HG02852 (cell line): Measurements from ENCODE around the gene CGNL1.

Experiments used
- ATAC-seq: cut with Tn5 transposase; IDR thresholded peaks from one replicate; pipeline ENCODE4 v1.9.1; 2021; ENCODE audit warnings: mild to moderate bottlenecking, moderate library complexity; ENCODE audit not compliant: unreplicated experiment

CGNL1 gene

DNA sequence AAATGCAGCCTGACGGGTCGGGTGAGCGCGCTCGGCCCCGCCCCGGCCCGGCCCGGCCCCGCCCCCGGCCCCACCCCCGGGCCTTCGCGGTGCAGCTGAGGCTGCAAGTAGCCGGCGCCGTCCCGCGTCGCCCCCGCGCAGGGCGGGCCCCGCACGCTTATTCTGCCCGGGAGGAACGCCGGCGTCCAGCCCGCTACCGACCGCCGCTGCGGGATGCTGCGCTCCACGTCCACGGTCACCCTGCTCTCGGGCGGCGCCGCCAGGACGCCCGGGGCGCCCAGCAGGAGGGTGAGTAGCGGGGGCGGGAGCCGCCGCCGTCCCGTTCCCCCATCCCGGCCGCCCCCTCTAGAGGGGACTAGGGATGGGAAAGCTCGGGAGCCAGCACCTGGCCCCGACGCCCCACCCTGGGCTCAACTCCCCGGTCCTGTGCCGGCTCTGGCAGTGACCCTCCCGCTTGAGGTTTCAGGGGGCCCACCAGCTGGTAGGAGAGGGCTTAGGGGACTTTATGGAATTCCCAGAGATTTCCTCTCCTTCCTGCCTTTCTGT lies 215.6 kb downstream of the CGNL1 start, which contains the start of gene MYZAP:
MYZAP (plus strand) TSS at position 83 of the 546 bp plus-strand sequence; CDS start at position 214, 131 bp downstream.
- no peak for ATAC-seq

DNA sequence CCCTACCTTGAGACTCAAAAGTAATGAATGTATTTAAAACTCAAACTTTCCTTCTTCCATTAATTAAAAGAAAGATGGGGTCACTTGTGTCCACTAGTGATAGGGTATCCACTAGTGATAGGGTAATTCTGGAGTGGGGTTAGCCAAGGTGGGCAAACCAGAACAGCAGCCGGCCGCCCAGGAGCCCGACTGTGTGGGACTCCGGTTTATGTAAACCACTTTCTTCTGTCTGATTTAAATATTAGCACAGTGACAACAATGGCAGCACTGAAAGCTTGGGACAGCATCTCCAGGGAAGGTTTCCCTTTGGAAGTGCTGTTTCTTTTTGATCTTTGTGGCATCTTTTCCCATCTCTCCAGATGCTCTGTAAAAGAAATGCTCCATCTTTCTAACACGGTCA lies 216.1 kb downstream of the CGNL1 start:
- ATAC-seq, result no peak

DNA sequence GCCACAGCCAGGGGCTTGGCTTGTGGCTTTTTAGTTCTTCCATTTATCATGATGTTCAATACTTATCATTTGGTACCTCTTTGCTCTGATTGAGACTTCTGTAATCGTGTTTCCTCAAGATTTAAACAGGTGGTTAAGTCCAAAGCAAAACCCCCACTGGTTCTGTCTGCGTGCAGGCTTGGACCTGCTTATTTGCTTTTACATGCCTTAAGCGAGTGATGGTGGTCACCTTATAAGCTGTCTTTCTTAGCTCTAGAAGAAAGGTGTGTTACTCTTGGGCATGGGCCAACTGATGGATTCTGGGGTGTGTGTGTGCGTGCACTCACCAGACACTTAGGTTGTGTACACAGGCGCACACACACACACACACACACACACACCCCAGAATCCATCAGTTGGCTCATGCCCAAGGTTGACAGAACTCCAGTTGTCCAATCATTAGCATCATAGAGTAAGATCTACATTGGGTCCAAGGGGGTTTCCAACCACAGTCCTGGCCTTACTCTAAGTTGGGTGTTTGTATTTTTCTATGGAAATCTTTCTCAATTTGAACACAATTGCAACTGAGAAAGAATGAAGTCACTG lies 216.6 kb downstream of the CGNL1 start:
- no peak for ATAC-seq

DNA sequence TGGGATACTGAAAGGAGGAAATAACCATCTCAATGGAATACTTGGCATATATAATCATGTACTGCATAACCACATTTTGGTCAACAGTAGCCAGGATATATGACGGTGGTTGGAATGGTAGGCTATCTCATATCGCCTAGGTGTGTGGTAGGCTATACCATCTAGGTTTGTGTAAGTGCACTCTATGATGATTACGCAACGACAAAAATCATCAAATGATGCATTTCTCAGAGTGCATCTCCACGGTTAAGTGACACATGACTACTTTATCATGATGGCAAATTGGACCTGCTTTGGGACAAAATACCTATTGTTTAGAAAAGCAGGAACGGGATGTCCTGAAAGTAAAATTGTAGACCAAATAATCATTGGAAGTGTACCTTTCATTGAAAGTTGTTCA lies 218.2 kb downstream of the CGNL1 start:
- ATAC-seq, result no peak

DNA sequence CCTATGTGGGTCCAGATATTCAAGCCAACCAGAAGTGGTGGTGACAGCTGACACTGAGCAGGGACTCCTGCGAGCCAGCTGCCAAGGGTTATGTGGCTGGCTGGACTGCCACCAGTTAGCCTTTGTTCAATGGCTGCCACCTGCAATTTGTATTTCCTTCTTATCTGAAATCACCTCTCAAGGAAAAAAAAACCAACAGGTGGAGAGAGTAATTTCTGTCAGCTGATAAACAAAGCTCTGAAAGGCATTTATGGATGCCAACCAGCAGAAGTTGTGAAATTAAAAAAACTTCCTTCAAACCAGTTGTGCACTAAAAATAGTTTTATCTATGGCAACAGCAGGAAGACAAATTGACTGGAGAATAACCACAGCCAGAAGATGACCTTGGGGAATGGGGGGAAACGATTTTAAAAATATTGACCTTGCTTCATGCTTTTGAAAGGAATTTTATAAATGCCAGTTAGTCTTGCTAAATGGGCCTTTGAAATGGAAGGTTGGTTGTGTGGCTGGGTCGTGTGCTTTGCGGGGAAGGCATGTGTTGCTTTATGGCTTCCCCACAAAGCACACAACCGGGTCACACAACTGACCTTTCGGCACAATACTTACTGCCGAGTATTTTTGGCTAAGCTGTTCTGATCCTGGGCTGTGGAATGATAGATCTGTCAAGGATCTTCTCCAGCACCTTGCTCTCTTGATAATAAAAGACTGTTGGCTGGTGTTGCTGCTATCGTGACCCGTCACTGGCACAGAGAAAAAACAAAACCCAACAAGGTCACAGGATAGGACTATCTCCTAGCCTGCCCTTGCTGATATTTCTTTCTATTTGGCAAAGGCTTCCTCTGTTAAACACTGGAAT lies 218.9 kb downstream of the CGNL1 start:
- no peak for ATAC-seq

DNA sequence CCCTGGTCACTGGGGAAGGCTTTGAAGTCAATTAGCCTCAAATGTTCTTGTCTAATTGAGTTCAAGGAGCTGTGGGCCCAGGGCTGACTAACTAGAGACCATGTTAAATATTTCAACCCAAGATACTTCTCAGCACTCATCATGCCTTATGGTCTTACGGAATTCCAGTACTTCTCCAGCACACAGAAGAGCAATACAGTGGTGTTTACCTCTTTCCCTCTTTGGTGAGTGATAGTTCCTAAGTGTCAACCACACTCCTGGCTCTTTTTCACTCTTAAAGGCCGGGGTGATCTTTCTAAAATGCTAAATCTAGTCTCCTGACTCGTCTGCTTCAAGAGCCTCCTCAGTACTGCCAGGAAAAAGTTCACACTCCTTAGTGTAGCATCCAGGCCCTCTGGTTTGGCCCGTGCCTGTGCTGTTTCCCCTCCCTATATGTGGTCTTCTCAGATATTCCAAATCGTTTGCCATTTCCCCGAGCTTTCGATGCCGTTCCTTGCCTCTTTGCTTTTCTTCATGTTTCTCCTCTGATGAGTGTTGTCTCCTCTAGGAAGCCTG lies 220.1 kb downstream of the CGNL1 start:
- ATAC-seq, result no peak

DNA sequence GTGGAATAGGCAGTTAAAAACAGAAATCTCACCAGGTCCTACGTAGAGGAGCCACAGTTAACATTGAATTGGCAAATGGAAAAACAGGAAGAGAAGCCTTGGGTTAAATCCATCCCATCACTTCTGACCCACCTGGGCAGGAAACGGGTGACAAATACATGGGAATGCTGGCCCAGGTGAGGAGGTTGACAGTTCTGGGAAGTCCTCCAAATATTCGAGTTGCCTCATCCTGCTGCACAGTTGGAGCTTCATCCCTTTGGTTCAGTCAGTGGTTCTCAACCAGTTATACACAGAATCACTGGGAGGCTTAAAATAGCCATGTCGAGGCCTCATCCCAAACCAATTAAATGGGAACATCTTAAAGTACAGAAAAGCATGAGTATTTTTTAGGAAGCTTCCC lies 220.7 kb downstream of the CGNL1 start:
- no peak for ATAC-seq

DNA sequence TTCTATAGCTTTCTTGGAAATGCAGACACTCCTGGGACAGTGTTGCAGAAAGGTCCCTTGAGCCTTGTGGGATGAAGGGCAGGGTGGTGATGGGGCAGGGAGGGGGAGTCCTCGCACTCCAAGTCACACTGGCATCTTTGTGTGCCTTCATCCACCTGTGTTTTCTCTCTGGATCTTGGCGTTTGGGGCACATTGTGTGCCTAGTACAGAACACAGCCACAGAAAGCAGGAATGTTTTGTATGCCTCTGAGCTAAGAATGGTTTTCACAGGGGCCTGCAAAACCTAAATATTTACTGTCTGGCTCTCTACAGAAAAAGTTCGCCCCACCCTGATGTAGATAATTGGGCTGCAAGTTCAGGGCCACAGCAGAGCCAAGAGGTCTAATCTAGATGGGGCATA lies 221.1 kb downstream of the CGNL1 start:
- no peak for ATAC-seq

DNA sequence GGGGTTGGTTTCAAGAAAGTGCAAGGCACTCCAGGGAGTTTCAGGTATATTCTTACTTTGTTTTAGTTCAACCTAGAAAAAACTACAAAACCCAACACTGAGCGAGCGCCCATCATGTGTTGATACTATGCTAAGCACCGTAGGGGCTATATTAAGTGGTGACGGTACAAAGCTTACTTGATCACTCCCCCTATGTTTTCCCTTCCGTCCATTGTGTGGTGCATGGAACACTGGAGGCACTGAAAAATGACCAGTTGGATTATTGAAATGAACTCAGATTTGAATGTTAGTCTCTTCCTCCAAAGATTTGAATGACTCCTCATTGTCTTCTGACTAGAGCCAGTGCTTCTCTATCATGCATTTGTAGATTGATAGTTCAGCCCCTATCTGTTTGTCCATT lies 222.0 kb downstream of the CGNL1 start:
- ATAC-seq, result no peak

DNA sequence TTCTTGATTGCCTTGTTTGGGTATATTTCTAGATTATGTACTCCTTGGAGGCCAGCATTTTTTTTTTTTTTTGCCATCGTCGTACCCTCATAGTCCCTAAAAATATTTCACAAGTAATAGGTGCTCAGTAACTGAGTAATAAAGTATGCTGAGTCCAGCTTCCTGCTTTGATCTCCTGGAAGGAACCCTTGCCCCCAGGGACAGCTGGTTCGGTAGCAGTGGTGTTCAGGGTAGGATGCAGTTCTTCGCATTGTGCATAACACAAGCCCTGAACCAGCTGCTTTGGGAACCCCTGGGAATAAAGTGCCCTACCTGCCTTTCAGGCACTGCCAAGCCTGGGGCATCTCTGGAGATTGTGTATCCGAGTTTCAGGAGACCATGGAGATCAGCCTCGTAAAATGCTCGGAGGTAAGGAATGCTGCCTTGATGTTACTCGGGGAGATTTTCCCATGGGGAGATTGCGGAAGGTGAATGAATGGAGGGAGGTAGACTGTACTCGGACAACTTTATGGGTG lies 223.0 kb downstream of the CGNL1 start:
- ATAC-seq, result no peak

DNA sequence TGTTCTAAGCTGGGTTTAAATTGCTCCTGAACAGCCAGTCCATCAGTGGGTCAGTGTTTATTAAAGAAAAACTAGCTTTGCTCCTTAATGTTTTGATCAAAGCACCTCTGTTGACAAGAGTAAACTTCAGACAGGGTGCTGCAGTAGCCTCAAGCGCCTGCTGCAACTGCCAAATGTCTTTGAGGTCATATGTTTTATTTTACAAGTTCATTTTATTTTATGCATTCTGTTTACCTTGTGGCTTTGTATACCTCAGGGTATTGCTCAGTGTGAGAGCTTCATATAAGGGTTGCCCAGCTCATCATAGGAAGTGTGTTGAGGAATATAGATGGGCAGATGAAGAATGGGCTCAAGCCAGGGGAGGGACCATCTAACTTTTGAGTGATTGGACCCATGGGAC lies 223.9 kb downstream of the CGNL1 start:
- ATAC-seq, result no peak
